HepG2 (cell line): ENCODE results near the gene TSPAN31.
A peak's percentile ranks its signal among the peaks of the same experiment; 100 is the strongest.

ENCODE experiments used
- BRF2 ChIP-seq: sonication (generic); formaldehyde crosslinking; IDR thresholded peaks from 2 replicates; pipeline ENCODE4 v1.8.1; 2022; ENCODE audit warnings: mild to moderate bottlenecking, missing genetic modification reagents
- CHCHD3 ChIP-seq: sonication (generic); formaldehyde crosslinking; IDR thresholded peaks from 2 replicates; pipeline ENCODE4 v1.8.0; 2022; ENCODE audit warnings: mild to moderate bottlenecking, missing genetic modification reagents, moderate library complexity
- CTCF ChIP-seq: sonication (generic); formaldehyde crosslinking; IDR thresholded peaks from 2 replicates; pipeline ENCODE4 v1.5.0; 2020; ENCODE audit warnings: mild to moderate bottlenecking, missing genetic modification reagents, moderate library complexity
- FOXA1 ChIP-seq, 2 experiments: fragments of 450-650 bp in 1 of 2; sonication (generic) in 1 of 2; formaldehyde crosslinking in 1 of 2; IDR thresholded peaks; 2 replicates each; pipeline versions ENCODE4 v1.4.0 to v1.6.1; 2016 to 2020; ENCODE audit warnings: missing genetic modification reagents in 1 of 2
- GTF3A ChIP-seq: sonication (generic); formaldehyde crosslinking; conservative IDR thresholded peaks from 2 replicates; pipeline ENCODE4 v1.4.0; 2020; ENCODE audit warnings: mild to moderate bottlenecking, missing genetic modification reagents
- HBP1 ChIP-seq: IDR thresholded peaks from 2 replicates; pipeline ENCODE4 v1.6.1; 2016; ENCODE audit warnings: low read depth, control low read depth

- TF ChIP-seq HBP1, result peak; percentile 83
- peak; percentile 32; the same call in 1 of the 2 replicates for TF ChIP-seq CTCF (CRISPR knock-in tag)
- TF ChIP-seq FOXA1 (IDR thresholded peaks at IDR 0.05), result no peak
- TF ChIP-seq FOXA1 (CRISPR knock-in tag; IDR thresholded peaks at IDR 0.05), result peak; percentile 47; the same call in 1 of the 2 replicates
- no peak for TF ChIP-seq CHCHD3 (CRISPR knock-in tag)
- peak; percentile 88 for TF ChIP-seq GTF3A (CRISPR knock-in tag)
- TF ChIP-seq BRF2 (CRISPR knock-in tag), result no peak; the same call in 1 of the 2 replicates
Measured at GRCh38 chr12:57751788-57752667, 7.2 kb downstream of the TSPAN31 start, which contains the start of gene CDK4.
